GM12878 (cell line): ENCODE data around the gene SEC14L1. TPM values are rescaled to one million over a fixed set of nuclear protein-coding genes. Genes with fewer than 3 reads are reported as not detected.

Experiments
- ATAC-seq: fragments of 200-7000 bp; cut with Tn5 transposase; 3 replicates; pipeline ENCODE4 v1.9.1; 2020; ENCODE audit warnings: mild to moderate bottlenecking, moderate library complexity
- BruUV-seq: library from RNA; stranded (reverse); fragments of 400-500 nt; replicated peaks from 2 replicates; lab custom pipeline; 2021; lab: Mats Ljungman, UMichigan
- CTCF ChIA-PET: fragments of 300-600 bp; sonication (Branson Sonifier 250); formaldehyde crosslinking; extraction: SDS; loops from one replicate; lab custom pipeline; 2021; ENCODE audit warnings: inconsistent platforms; lab: Yijun Ruan, JAX
- POLR2A ChIA-PET: fragments of 350-600 bp; formaldehyde crosslinking; extraction: SDS; loops from one replicate; lab custom pipeline; 2021; ENCODE audit warnings: inconsistent platforms; lab: Charles Lee
- RAD21 ChIA-PET: fragments of 300-600 bp; sonication (Branson Sonifier 250); formaldehyde crosslinking; loops from one replicate; lab custom pipeline; 2023; ENCODE audit warnings: antibody characterized with exemption; ENCODE audit not compliant: unreplicated experiment; lab: Charles Lee
- SMC1A ChIA-PET: fragments of 300-600 bp; sonication (Branson Sonifier 250); formaldehyde crosslinking; loops from one replicate; lab custom pipeline; 2023; ENCODE audit not compliant: unreplicated experiment, uncharacterized antibody; lab: Charles Lee
- DNase-seq: peaks from one replicate; pipeline ENCODE4 v3.0.0-alpha.2; 2011; ENCODE audit warnings: low read depth, low spot score
- FAIRE-seq: peaks from 3 replicates; lab custom pipeline; 2011; peaks lifted over from hg19 to GRCh38; lab: Jason Lieb, UNC
- H2AFZ ChIP-seq: 2 replicates; pipeline ENCODE4 v1.6.0; 2011; ENCODE audit warnings: low read depth, low read length, control low read depth; ENCODE audit not compliant: control insufficient read depth
- H3K27ac ChIP-seq: 2 replicates; pipeline ENCODE4 v1.5.1; 2011; ENCODE audit warnings: control low read depth; ENCODE audit not compliant: control insufficient read depth, insufficient read depth
- H3K27me3 ChIP-seq, 2 experiments: replicated peaks in 1 of 2; 2 replicates each; pipeline versions ENCODE4 v1.6.0 to v1.6.1; 2011; ENCODE audit warnings: low read length in 1 of 2; ENCODE audit not compliant: control insufficient read depth in 2 of 2, insufficient read depth in 2 of 2
- H3K36me3 ChIP-seq, 2 experiments: 2 replicates each; pipeline ENCODE4 v1.5.1; 2011; ENCODE audit warnings: low read length in 1 of 2; ENCODE audit not compliant: control insufficient read depth in 2 of 2, insufficient read depth in 2 of 2
- H3K4me1 ChIP-seq: 2 replicates; pipeline ENCODE4 v1.6.1; 2011; ENCODE audit warnings: mild to moderate bottlenecking, low read length, moderate library complexity, mixed read lengths; ENCODE audit not compliant: control insufficient read depth, insufficient read depth
- H3K4me2 ChIP-seq: 2 replicates; pipeline ENCODE4 v1.6.0; 2011; ENCODE audit warnings: control low read depth; ENCODE audit not compliant: control insufficient read depth, insufficient read depth
- H3K4me3 ChIP-seq: fragments of 200-600 bp; sonication (generic); 2 replicates; pipeline ENCODE4 v1.5.1; 2016
- H3K79me2 ChIP-seq: 2 replicates; pipeline ENCODE4 v1.6.0; 2011; ENCODE audit warnings: low read length; ENCODE audit not compliant: control insufficient read depth, insufficient read depth
- H3K9ac ChIP-seq: 2 replicates; pipeline ENCODE4 v1.8.0; 2011; ENCODE audit warnings: low read length, control low read depth, mixed read lengths; ENCODE audit not compliant: control insufficient read depth, insufficient read depth
- H3K9me3 ChIP-seq: replicated peaks from 3 replicates; pipeline ENCODE4 v1.5.1; 2011; ENCODE audit warnings: mild to moderate bottlenecking, low read length; ENCODE audit not compliant: control insufficient read depth, insufficient read depth
- H4K20me1 ChIP-seq: 2 replicates; pipeline ENCODE4 v1.6.0; 2011; ENCODE audit not compliant: control insufficient read depth, insufficient read depth
- BCLAF1 ChIP-seq: fragments of 450-650 bp; IDR thresholded peaks from 2 replicates; pipeline ENCODE4 v1.6.1; 2017; ENCODE audit warnings: antibody characterized with exemption, mild to moderate bottlenecking, moderate library complexity
- CEBPB ChIP-seq, 2 experiments: fragments of 150-350 bp in 1 of 2; IDR thresholded peaks; 2 replicates each; pipeline ENCODE4 v1.6.1; 2012 to 2014; ENCODE audit warnings: low read depth in 2 of 2, low read length in 2 of 2, borderline replicate concordance in 1 of 2, inconsistent platforms in 1 of 2
- MXI1 ChIP-seq: fragments of 150-350 bp; IDR thresholded peaks from 2 replicates; pipeline ENCODE4 v1.6.1; 2011; ENCODE audit warnings: low read depth, mild to moderate bottlenecking, inconsistent platforms, low read length, improper control_type of control experiment
- MYC ChIP-seq: IDR thresholded peaks from 2 replicates; pipeline ENCODE4 v1.6.1; 2011; ENCODE audit warnings: mild to moderate bottlenecking, low read length, moderate library complexity, inconsistent platforms; ENCODE audit not compliant: insufficient read depth, insufficient replicate concordance, insufficient read length, severe bottlenecking
- NR2C2 ChIP-seq: IDR thresholded peaks from 2 replicates; pipeline ENCODE4 v1.6.1; 2011; ENCODE audit warnings: borderline replicate concordance, low read depth; ENCODE audit not compliant: control insufficient read depth, insufficient read length
- POLR2AphosphoS5 ChIP-seq: IDR thresholded peaks from 2 replicates; pipeline ENCODE4 v1.6.1; 2011; ENCODE audit warnings: mild to moderate bottlenecking, low read length, inconsistent platforms
- RUNX3 ChIP-seq: IDR thresholded peaks from 2 replicates; pipeline ENCODE4 v1.6.1; 2012; ENCODE audit warnings: low read length, inconsistent platforms
- SREBF1 ChIP-seq: IDR thresholded peaks from 2 replicates; pipeline ENCODE4 v1.6.1; 2012; ENCODE audit warnings: mild to moderate bottlenecking, low read length
- STAT1 ChIP-seq: fragments of 450-650 bp; conservative IDR thresholded peaks from 2 replicates; pipeline ENCODE4 v1.6.1; 2014; ENCODE audit warnings: antibody characterized with exemption, mild to moderate bottlenecking
- ZBTB11 ChIP-seq: fragments of 450-650 bp; formaldehyde crosslinking; IDR thresholded peaks from 2 replicates; pipeline ENCODE4 v1.5.0; 2022; ENCODE audit warnings: mild to moderate bottlenecking, missing genetic modification characterization
- ZBTB40 ChIP-seq: fragments of 450-650 bp; IDR thresholded peaks from 2 replicates; pipeline ENCODE4 v1.6.1; 2016; ENCODE audit warnings: mild to moderate bottlenecking, moderate library complexity, borderline replicate concordance
- WGBS: methylation state at CpG from one replicate; pipeline ENCODE4 v1.1.6; 2016; ENCODE audit warnings: low lambda C conversion rate; ENCODE audit not compliant: insufficient replicate concordance, insufficient coverage; ENCODE audit errors: missing lambda C conversion rate; 5-methylcytosine and 5-hydroxymethylcytosine counted together
- in situ Hi-C: fragments of 300-500 bp; cut with MboI; formaldehyde crosslinking; loops from 9 replicates; pipeline ENCODE4 v1.14.3; 2018; ENCODE audit warnings: mixed read lengths
- intact Hi-C: fragments of 100-400 bp; cut with micrococcal nuclease; formaldehyde crosslinking; loops from one replicate; pipeline ENCODE4 v1.14.2; 2022; ENCODE audit not compliant: unreplicated experiment
- polyA plus RNA-seq, 11 experiments: library from polyadenylated mRNA; depleted of rRNA in 4 of 11; unstranded in 6 of 11; stranded (reverse) in 5 of 11; fragments of >200 nt; fragmentation: Nextera tagmentation in 4 of 11; fragmentation: Illumina TruSeq in 1 of 11; extraction: Ambion mirVana in 4 of 11; extraction: Trizol in 1 of 11; gene quantifications; 1 replicate in 1 of 11; 2 replicates in 10 of 11; pipeline versions ENCODE4 v1.2.1 to v1.2.3, GENCODE V29; 2011 to 2016; ENCODE audit warnings: inconsistent platforms in 2 of 11, missing spikeins in 2 of 11, low read depth in 1 of 11
- total RNA-seq, 4 experiments: library from RNA; depleted of rRNA in 3 of 4; stranded (reverse); fragments of >200 nt in 3 of 4; fragmentation: Illumina TruSeq in 1 of 4; extraction: Trizol in 1 of 4; gene quantifications; 2 replicates each; pipeline versions ENCODE4 v1.2.1 to v1.2.3, GENCODE V29; 2013 to 2021
- TF ChIP-seq, protein P1 (sequence below): IDR thresholded peaks from 2 replicates; pipeline ENCODE4 v1.6.1; 2012; ENCODE audit warnings: low read depth, low read length, improper control_type of control experiment

SEC14L1 gene
- total and polyA plus RNA-seq, 10 of the 15 experiments (the other 5 are each of a cell fraction or from before 2014, with no cell fraction given): 6.3 to 66.1 (median 33.5) TPM

DNA sequence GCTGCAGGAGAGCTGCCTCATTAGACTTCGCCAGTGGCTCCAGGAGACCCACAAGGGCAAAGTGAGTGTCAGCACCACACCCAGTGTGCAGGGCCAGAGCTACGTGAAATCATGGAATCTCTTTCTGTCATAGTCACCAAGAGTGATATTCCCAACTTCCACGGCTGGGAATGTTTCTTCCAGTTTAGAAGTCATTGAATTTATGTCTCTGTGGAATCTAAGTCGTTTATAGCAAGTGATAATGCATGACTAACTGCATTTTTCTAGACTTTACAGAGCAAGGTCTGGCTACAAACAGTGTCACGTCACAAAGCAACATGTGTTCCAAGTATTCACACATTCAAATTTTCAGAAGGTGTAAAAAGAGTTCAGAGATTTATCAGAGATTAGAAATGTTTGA is 55.5 kb downstream of the SEC14L1 start:
- H3K9me3 ChIP-seq: no peaks in the 10 kb centered on the region
- H3K4me2 ChIP-seq: no peak overlapping the region
- WGBS: 79% methylated on average over 5 of the region's 5 CpGs
- RAD21 ChIA-PET: no interaction called here
- H3K27me3 ChIP-seq: no peaks in the 10 kb centered on the region
- H3K4me3 ChIP-seq: no peak overlapping the region
- H4K20me1 ChIP-seq: no peaks in the 10 kb centered on the region
- no peak overlapping the region for H3K9ac ChIP-seq
- ATAC-seq: no peak
- no peak for DNase-seq
- SMC1A ChIA-PET: interaction anchor here (1.2 to 1.7 kb wide), 5 partner anchors 9 to 108 kb away, joined by 3 to 6 read pairs (median 5); no protein-coding TSS in a partner anchor
- H3K79me2 ChIP-seq: no peaks in the 10 kb centered on the region
- intact Hi-C loops (no loop called here), in situ Hi-C loops (no loop called here)
- no peak for FAIRE-seq
- no TSS peak for BruUV-seq
- POLR2A ChIA-PET: no interaction called here
- H2AFZ ChIP-seq: no peak overlapping the region
- H3K27ac ChIP-seq: no peak overlapping the region
- H3K4me1 ChIP-seq: no peaks in the 10 kb centered on the region
- CTCF ChIA-PET: interaction anchor here (0.6 kb wide), 1 partner anchor 379 kb away, joined by 6 read pairs; no protein-coding TSS in a partner anchor
- peaks cover 27 to 62% of the 10 kb centered on the region in 2 experiments for H3K36me3 ChIP-seq
- TF ChIP-seq NR2C2: no peak
- TF ChIP-seq MXI1: no peak
- no peak for TF ChIP-seq MYC
- no peak for TF ChIP-seq SREBF1
- TF ChIP-seq POLR2AphosphoS5: no peak
- TF ChIP-seq, protein P1, sequence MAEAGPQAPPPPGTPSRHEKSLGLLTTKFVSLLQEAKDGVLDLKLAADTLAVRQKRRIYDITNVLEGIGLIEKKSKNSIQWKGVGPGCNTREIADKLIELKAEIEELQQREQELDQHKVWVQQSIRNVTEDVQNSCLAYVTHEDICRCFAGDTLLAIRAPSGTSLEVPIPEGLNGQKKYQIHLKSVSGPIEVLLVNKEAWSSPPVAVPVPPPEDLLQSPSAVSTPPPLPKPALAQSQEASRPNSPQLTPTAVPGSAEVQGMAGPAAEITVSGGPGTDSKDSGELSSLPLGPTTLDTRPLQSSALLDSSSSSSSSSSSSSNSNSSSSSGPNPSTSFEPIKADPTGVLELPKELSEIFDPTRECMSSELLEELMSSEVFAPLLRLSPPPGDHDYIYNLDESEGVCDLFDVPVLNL: no peak
- no peak for TF ChIP-seq BCLAF1
- no peak for TF ChIP-seq STAT1
- no peak for TF ChIP-seq ZBTB40
- no peak for TF ChIP-seq CEBPB (IDR thresholded peaks at IDR 0.05; ENCODE audit: borderline replicate concordance in 1 of 2, low read depth in 2 of 2, low read length in 2 of 2)
- no peak for TF ChIP-seq RUNX3
- TF ChIP-seq ZBTB11 (CRISPR knock-in tag): no peak
